Measurements from ENCODE around the gene C2CD4A. TPM values are rescaled to one million over a fixed set of nuclear protein-coding genes. Genes with fewer than 3 reads are reported as not detected.

The C2CD4A gene
- total and polyA plus RNA-seq, 4 donors = 0.06 to 0.86 (median 0.78) TPM

- no peak overlapping the region for H3K4me3 ChIP-seq (ENCODE audit: low read depth, low read length)
- WGBS (ENCODE audit: insufficient coverage) = 67% methylated on average over 1 of the region's 2 CpGs
- no peak for DNase-seq (ENCODE audit: low read depth in 4 of 6, low spot score in 6 of 6)
- H3K9me3 ChIP-seq (ENCODE audit: control insufficient read depth, insufficient read depth, low read length) = no peaks in the 10 kb centered on the region
- peaks cover 5% of the 10 kb centered on the region for H3K4me1 ChIP-seq (ENCODE audit: control insufficient read depth, insufficient read depth, low read length)
- no peaks in the 10 kb centered on the region for H3K27me3 ChIP-seq (ENCODE audit: control insufficient read depth, insufficient read depth, low read length)
- H3K27ac ChIP-seq (ENCODE audit: low read depth, low read length) = no peak overlapping the region
- H3K36me3 ChIP-seq (ENCODE audit: control insufficient read depth, insufficient read depth, low read length) = no peaks in the 10 kb centered on the region
Observed at GRCh38 chr15:62108411-62108810, 41.6 kb downstream of the C2CD4A start.

- H3K27ac ChIP-seq (ENCODE audit: low read depth, low read length) = no peak overlapping the region
- no peak for DNase-seq (ENCODE audit: low read depth in 4 of 6, low spot score in 6 of 6)
- peaks cover 5% of the 10 kb centered on the region for H3K4me1 ChIP-seq (ENCODE audit: control insufficient read depth, insufficient read depth, low read length)
- no peaks in the 10 kb centered on the region for H3K27me3 ChIP-seq (ENCODE audit: control insufficient read depth, insufficient read depth, low read length)
- WGBS (ENCODE audit: insufficient coverage) = no CpG with 5 or more reads among the region's 1 CpG
- H3K9me3 ChIP-seq (ENCODE audit: control insufficient read depth, insufficient read depth, low read length) = no peaks in the 10 kb centered on the region
- H3K36me3 ChIP-seq (ENCODE audit: control insufficient read depth, insufficient read depth, low read length) = no peaks in the 10 kb centered on the region
- H3K4me3 ChIP-seq (ENCODE audit: low read depth, low read length) = no peak overlapping the region
Observed at GRCh38 chr15:62109437-62109836, 42.7 kb downstream of the C2CD4A start.

- Histone ChIP-seq H3K27ac (ENCODE audit: low read depth, low read length) (no peak overlapping the region), H3K9me3 (ENCODE audit: control insufficient read depth, insufficient read depth, low read length) (no peaks in the 10 kb centered on the region), H3K27me3 (ENCODE audit: control insufficient read depth, insufficient read depth, low read length) (no peaks in the 10 kb centered on the region), H3K4me1 (ENCODE audit: control insufficient read depth, insufficient read depth, low read length) (peaks cover 5% of the 10 kb centered on the region), H3K36me3 (ENCODE audit: control insufficient read depth, insufficient read depth, low read length) (no peaks in the 10 kb centered on the region), H3K4me3 (ENCODE audit: low read depth, low read length) (no peak overlapping the region)
- 70% methylated on average over 4 of the region's 6 CpGs for WGBS (ENCODE audit: insufficient coverage)
- DNase-seq (ENCODE audit: low read depth in 4 of 6, low spot score in 6 of 6) = peak in 3 of 6 donors; percentile 20 to 89 (median 79)
Observed at GRCh38 chr15:62109982-62110851, 43.4 kb downstream of the C2CD4A start.

GRCh38 chr15:62112081-62112480, 45.3 kb downstream of the C2CD4A start:
- no peak overlapping the region for H3K4me3 ChIP-seq (ENCODE audit: low read depth, low read length)
- H3K27me3 ChIP-seq (ENCODE audit: control insufficient read depth, insufficient read depth, low read length) = no peaks in the 10 kb centered on the region
- DNase-seq (ENCODE audit: low read depth in 4 of 6, low spot score in 6 of 6) = no peak
- H3K36me3 ChIP-seq (ENCODE audit: control insufficient read depth, insufficient read depth, low read length) = no peaks in the 10 kb centered on the region
- WGBS (ENCODE audit: insufficient coverage) = no CpG with 5 or more reads among the region's 4 CpGs
- H3K27ac ChIP-seq (ENCODE audit: low read depth, low read length) = no peak overlapping the region
- peaks cover 5% of the 10 kb centered on the region for H3K4me1 ChIP-seq (ENCODE audit: control insufficient read depth, insufficient read depth, low read length)
- no peaks in the 10 kb centered on the region for H3K9me3 ChIP-seq (ENCODE audit: control insufficient read depth, insufficient read depth, low read length)

GRCh38 chr15:62112616-62113593, 46.1 kb downstream of the C2CD4A start:
- 84% methylated on average over 11 of the region's 11 CpGs for WGBS (ENCODE audit: insufficient coverage)
- no peak for DNase-seq (ENCODE audit: low read depth in 4 of 6, low spot score in 6 of 6)
- Histone ChIP-seq H3K4me3 (ENCODE audit: low read depth, low read length) (no peak overlapping the region), H3K9me3 (ENCODE audit: control insufficient read depth, insufficient read depth, low read length) (no peaks in the 10 kb centered on the region), H3K27ac (ENCODE audit: low read depth, low read length) (no peak overlapping the region), H3K36me3 (ENCODE audit: control insufficient read depth, insufficient read depth, low read length) (no peaks in the 10 kb centered on the region), H3K4me1 (ENCODE audit: control insufficient read depth, insufficient read depth, low read length) (peaks cover 5% of the 10 kb centered on the region), H3K27me3 (ENCODE audit: control insufficient read depth, insufficient read depth, low read length) (no peaks in the 10 kb centered on the region)

GRCh38 chr15:62115847-62116246, 49.1 kb downstream of the C2CD4A start:
- no peaks in the 10 kb centered on the region for H3K36me3 ChIP-seq (ENCODE audit: control insufficient read depth, insufficient read depth, low read length)
- no peak for DNase-seq (ENCODE audit: low read depth in 4 of 6, low spot score in 6 of 6)
- H3K27ac ChIP-seq (ENCODE audit: low read depth, low read length) = no peak overlapping the region
- H3K27me3 ChIP-seq (ENCODE audit: control insufficient read depth, insufficient read depth, low read length) = no peaks in the 10 kb centered on the region
- no peak overlapping the region for H3K4me3 ChIP-seq (ENCODE audit: low read depth, low read length)
- no peaks in the 10 kb centered on the region for H3K4me1 ChIP-seq (ENCODE audit: control insufficient read depth, insufficient read depth, low read length)
- H3K9me3 ChIP-seq (ENCODE audit: control insufficient read depth, insufficient read depth, low read length) = no peaks in the 10 kb centered on the region
- WGBS (ENCODE audit: insufficient coverage) = no CpG with 5 or more reads among the region's 1 CpG

GRCh38 chr15:62118520-62119226, 51.9 kb downstream of the C2CD4A start:
- DNase-seq (ENCODE audit: low read depth in 4 of 6, low spot score in 6 of 6) = peak in 1 of 6 donors; percentile 22
- H3K4me1 ChIP-seq (ENCODE audit: control insufficient read depth, insufficient read depth, low read length) = no peaks in the 10 kb centered on the region
- no peak overlapping the region for H3K4me3 ChIP-seq (ENCODE audit: low read depth, low read length)
- H3K27ac ChIP-seq (ENCODE audit: low read depth, low read length) = no peak overlapping the region
- H3K36me3 ChIP-seq (ENCODE audit: control insufficient read depth, insufficient read depth, low read length) = no peaks in the 10 kb centered on the region
- 93% methylated on average over 4 of the region's 7 CpGs for WGBS (ENCODE audit: insufficient coverage)
- H3K27me3 ChIP-seq (ENCODE audit: control insufficient read depth, insufficient read depth, low read length) = no peaks in the 10 kb centered on the region
- H3K9me3 ChIP-seq (ENCODE audit: control insufficient read depth, insufficient read depth, low read length) = no peaks in the 10 kb centered on the region

GRCh38 chr15:62119227-62119864, 52.6 kb downstream of the C2CD4A start:
- Histone ChIP-seq H3K27me3 (ENCODE audit: control insufficient read depth, insufficient read depth, low read length) (no peaks in the 10 kb centered on the region), H3K4me1 (ENCODE audit: control insufficient read depth, insufficient read depth, low read length) (no peaks in the 10 kb centered on the region), H3K9me3 (ENCODE audit: control insufficient read depth, insufficient read depth, low read length) (no peaks in the 10 kb centered on the region), H3K27ac (ENCODE audit: low read depth, low read length) (no peak overlapping the region), H3K4me3 (ENCODE audit: low read depth, low read length) (no peak overlapping the region), H3K36me3 (ENCODE audit: control insufficient read depth, insufficient read depth, low read length) (no peaks in the 10 kb centered on the region)
- 73% methylated on average over 2 of the region's 7 CpGs for WGBS (ENCODE audit: insufficient coverage)
- DNase-seq (ENCODE audit: low read depth in 4 of 6, low spot score in 6 of 6) = no peak

GRCh38 chr15:62119874-62120273, 53.1 kb downstream of the C2CD4A start:
- Histone ChIP-seq H3K4me3 (ENCODE audit: low read depth, low read length) (no peak overlapping the region), H3K27ac (ENCODE audit: low read depth, low read length) (no peak overlapping the region), H3K4me1 (ENCODE audit: control insufficient read depth, insufficient read depth, low read length) (no peaks in the 10 kb centered on the region), H3K9me3 (ENCODE audit: control insufficient read depth, insufficient read depth, low read length) (no peaks in the 10 kb centered on the region), H3K27me3 (ENCODE audit: control insufficient read depth, insufficient read depth, low read length) (no peaks in the 10 kb centered on the region), H3K36me3 (ENCODE audit: control insufficient read depth, insufficient read depth, low read length) (no peaks in the 10 kb centered on the region)
- 100% methylated on average over 1 of the region's 3 CpGs for WGBS (ENCODE audit: insufficient coverage)
- DNase-seq (ENCODE audit: low read depth in 4 of 6, low spot score in 6 of 6) = no peak
